ENCODE measurements around the gene RNU11.
A peak's percentile ranks its signal among the peaks of the same experiment; 100 is the strongest.
"Not testable (repeated sequence)": the region's sequence is repeated elsewhere in the genome, so short reads cannot be mapped to it uniquely, and the experiment has no call there.

RNU11 gene

GRCh38 chr1:28656335-28656734 is 7.9 kb downstream of the RNU11 start:
- DNase-seq (ENCODE audit: low read depth in 3 of 3, low spot score in 1 of 3): no peak

- no peak for DNase-seq (ENCODE audit: low read depth in 3 of 3, low spot score in 1 of 3)
Observed at GRCh38 chr1:28663871-28664470, 15.6 kb downstream of the RNU11 start.

GRCh38 chr1:28666806-28667205 is 18.4 kb downstream of the RNU11 start:
- no peak for DNase-seq (ENCODE audit: low read depth in 3 of 3, low spot score in 1 of 3)

- DNase-seq (ENCODE audit: low read depth in 3 of 3, low spot score in 1 of 3): peak; percentile 54 to 73 (median 73)
Observed at GRCh38 chr1:28668191-28668955, 20.0 kb downstream of the RNU11 start, which contains the start of gene GMEB1. Gene GMEB1 (plus strand): TSS chr1:28668784. CDS start chr1:28683613, 14,829 bp downstream.

GRCh38 chr1:28668956-28669723 is 20.7 kb downstream of the RNU11 start:
- peak in 2 of 3 donors; percentile 8 to 59 for DNase-seq (ENCODE audit: low read depth in 3 of 3, low spot score in 1 of 3)

- DNase-seq (ENCODE audit: low read depth in 3 of 3, low spot score in 1 of 3): no peak
Observed at GRCh38 chr1:28671254-28671780, 22.9 kb downstream of the RNU11 start.

GRCh38 chr1:28672971-28673370 is 24.6 kb downstream of the RNU11 start:
- DNase-seq (ENCODE audit: low read depth in 3 of 3, low spot score in 1 of 3): not testable (repeated sequence)

- DNase-seq (ENCODE audit: low read depth in 3 of 3, low spot score in 1 of 3): no peak
Observed at GRCh38 chr1:28675924-28676257, 27.5 kb downstream of the RNU11 start.

GRCh38 chr1:28680151-28680550 is 31.8 kb downstream of the RNU11 start:
- no peak for DNase-seq (ENCODE audit: low read depth in 3 of 3, low spot score in 1 of 3)

GRCh38 chr1:28682840-28683239 is 34.4 kb downstream of the RNU11 start:
- no peak for DNase-seq (ENCODE audit: low read depth in 3 of 3, low spot score in 1 of 3)

- no peak for DNase-seq (ENCODE audit: low read depth in 3 of 3, low spot score in 1 of 3)
Observed at GRCh38 chr1:28684937-28685336, 36.5 kb downstream of the RNU11 start.

- DNase-seq (ENCODE audit: low read depth in 3 of 3, low spot score in 1 of 3): not testable (repeated sequence)
Observed at GRCh38 chr1:28691627-28692026, 43.2 kb downstream of the RNU11 start.

Measured in stimulated activated CD4-positive, alpha-beta T cell treated with anti-CD3 and anti-CD28 coated beads, TNF-alpha, amount 100 ng/mL, for 1 hour (primary cell).